Esophagus squamous epithelium (tissue), 5 donors: ENCODE measurements around the gene DBF4. TPM values are rescaled to one million over a fixed set of nuclear protein-coding genes. Genes with fewer than 3 reads are reported as not detected.

Experiments
- DNase-seq: peaks from one replicate; lab custom pipeline; 2025; lab: John Stamatoyannopoulos, UW
- H3K27ac ChIP-seq, 4 donors: fragments of 200-600 bp; sonication (generic); one replicate each; pipeline ENCODE4 v1.5.1; 2016 to 2019; ENCODE audit warnings: mild to moderate bottlenecking in 1 of 4
- H3K27me3 ChIP-seq, 4 donors: fragments of 200-600 bp; sonication (generic); 1 replicate in 3 of 4; 2 replicates in 1 of 4; pipeline versions ENCODE4 v1.5.1 to v1.6.0; 2017 to 2021; ENCODE audit warnings: antibody characterized with exemption in 1 of 4
- H3K36me3 ChIP-seq, 3 donors: fragments of 200-600 bp; sonication (generic); one replicate each; pipeline ENCODE4 v1.5.1; 2016 to 2019
- H3K4me1 ChIP-seq, 3 donors: fragments of 200-600 bp; sonication (generic); one replicate each; pipeline ENCODE4 v1.5.1; 2017 to 2019
- H3K4me3 ChIP-seq, 4 donors: fragments of 200-600 bp; sonication (generic); 1 replicate in 3 of 4; 2 replicates in 1 of 4; pipeline ENCODE4 v1.5.1; 2016 to 2019; ENCODE audit warnings: mild to moderate bottlenecking in 2 of 4, moderate library complexity in 1 of 4
- H3K9me3 ChIP-seq, 3 donors: fragments of 200-600 bp; sonication (generic); one replicate each; pipeline ENCODE4 v1.5.1; 2016 to 2019
- POLR2A ChIP-seq, 4 donors: fragments of 450-650 bp; IDR thresholded peaks; one replicate each; pipeline ENCODE4 v1.6.1; 2017; ENCODE audit warnings: antibody characterized with exemption in 4 of 4, mild to moderate bottlenecking in 4 of 4, moderate library complexity in 3 of 4
- WGBS, 2 donors: methylation state at CpG; one replicate each; pipeline ENCODE4 v1.1.5; 2018; 5-methylcytosine and 5-hydroxymethylcytosine counted together
- intact Hi-C: fragments of 100-400 bp; cut with DNase I; formaldehyde crosslinking; loops from one replicate; pipeline ENCODE4 v1.15.0; 2022
- total RNA-seq, 4 donors: library from RNA; depleted of rRNA; stranded (reverse); fragments of >200 nt; gene quantifications; one replicate each; pipeline ENCODE4 v1.1.0, GENCODE V29; 2016
- TF ChIP-seq, protein P1 (sequence below), 6 experiments: fragments of 450-650 bp in 4 of 6; fragments of 200-600 bp in 2 of 6; sonication (generic) in 2 of 6; IDR thresholded peaks; one replicate each; pipeline ENCODE4 v1.5.1; 2016 to 2019; ENCODE audit warnings: antibody characterized with exemption in 6 of 6, mild to moderate bottlenecking in 4 of 6, moderate library complexity in 4 of 6
- donor health status: DM: yes; HTN: yes; CAD: no.

DBF4 gene
- total RNA-seq, 4 donors from 2014 or later = 11.0 to 27.3 (median 18.0) TPM

DNA sequence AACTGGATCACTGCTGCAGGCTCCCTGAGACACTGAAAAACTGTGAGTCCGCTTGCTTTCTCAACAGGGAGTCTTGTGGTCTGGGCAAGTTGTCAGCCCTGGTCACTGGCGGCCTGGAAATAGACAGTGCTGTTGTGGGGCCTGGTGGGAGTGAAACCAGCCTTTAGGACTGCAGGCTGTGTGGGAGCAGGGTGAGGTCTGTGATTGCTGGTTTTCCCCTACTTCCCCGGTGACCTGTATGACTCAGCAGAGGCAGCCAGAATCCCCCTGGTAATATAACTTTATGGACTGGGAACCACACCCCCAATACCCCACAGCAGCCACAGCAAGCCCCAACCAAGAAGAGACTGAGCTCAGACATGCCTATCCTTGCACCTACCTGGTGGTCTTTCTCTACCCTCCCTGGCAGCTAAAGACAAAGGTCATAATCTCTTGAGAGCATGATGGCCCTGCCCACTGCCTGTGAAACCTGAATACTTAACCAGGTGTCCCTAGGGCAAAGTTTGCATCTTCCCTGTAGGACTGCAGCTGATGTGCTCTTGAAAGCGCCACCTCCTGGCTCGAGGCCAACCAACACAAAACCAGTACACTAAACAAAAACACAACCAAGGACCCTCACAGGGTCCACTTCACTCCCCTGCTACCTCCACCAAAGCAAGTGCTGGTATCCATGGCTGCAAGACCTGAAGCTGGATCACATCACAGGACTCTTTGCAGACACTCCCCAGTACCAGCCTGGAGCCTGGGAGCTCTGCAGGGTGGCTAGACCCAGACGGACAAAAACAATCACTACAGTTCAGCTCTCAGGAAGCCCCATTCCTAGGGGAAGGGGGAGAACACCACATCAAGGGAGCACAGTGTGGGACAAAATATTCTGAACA lies 50.5 kb downstream of the DBF4 start:
- 44 to 56% methylated on average over 2 to 4 of the region's 6 CpGs for WGBS, 2 donors
- TF ChIP-seq, protein P1, sequence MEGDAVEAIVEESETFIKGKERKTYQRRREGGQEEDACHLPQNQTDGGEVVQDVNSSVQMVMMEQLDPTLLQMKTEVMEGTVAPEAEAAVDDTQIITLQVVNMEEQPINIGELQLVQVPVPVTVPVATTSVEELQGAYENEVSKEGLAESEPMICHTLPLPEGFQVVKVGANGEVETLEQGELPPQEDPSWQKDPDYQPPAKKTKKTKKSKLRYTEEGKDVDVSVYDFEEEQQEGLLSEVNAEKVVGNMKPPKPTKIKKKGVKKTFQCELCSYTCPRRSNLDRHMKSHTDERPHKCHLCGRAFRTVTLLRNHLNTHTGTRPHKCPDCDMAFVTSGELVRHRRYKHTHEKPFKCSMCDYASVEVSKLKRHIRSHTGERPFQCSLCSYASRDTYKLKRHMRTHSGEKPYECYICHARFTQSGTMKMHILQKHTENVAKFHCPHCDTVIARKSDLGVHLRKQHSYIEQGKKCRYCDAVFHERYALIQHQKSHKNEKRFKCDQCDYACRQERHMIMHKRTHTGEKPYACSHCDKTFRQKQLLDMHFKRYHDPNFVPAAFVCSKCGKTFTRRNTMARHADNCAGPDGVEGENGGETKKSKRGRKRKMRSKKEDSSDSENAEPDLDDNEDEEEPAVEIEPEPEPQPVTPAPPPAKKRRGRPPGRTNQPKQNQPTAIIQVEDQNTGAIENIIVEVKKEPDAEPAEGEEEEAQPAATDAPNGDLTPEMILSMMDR (IDR thresholded peaks at IDR 0.05) = no peak
- no peak for TF ChIP-seq POLR2A (IDR thresholded peaks at IDR 0.05)
- Histone ChIP-seq H3K27ac (no peak overlapping the region), H3K4me1 (no peaks in the 10 kb centered on the region), H3K9me3 (no peaks in the 10 kb centered on the region), H3K4me3 (no peak overlapping the region), H3K27me3 (no peaks in the 10 kb centered on the region), H3K36me3 (no peaks in the 10 kb centered on the region)
- intact Hi-C loops = no loop called here
- no peak for DNase-seq

DNA sequence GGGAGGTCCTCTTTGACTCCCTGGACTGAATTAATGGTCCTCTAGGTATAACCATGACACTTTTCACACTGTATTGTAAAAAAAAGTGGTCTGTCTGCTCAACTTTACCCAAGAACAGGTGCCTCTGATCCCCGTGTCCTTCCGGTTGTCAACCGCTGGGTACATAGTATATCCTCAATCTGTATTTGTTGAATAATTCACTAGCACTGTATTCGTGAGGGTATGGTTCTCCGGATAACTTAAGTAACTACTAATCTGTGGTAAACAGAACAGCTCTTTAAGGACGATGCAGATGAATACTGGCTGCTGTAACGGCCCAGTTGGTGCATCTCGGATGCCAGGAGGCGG lies 57.3 kb downstream of the DBF4 start:
- TF ChIP-seq POLR2A (IDR thresholded peaks at IDR 0.05) = no peak
- TF ChIP-seq, protein P1 (IDR thresholded peaks at IDR 0.05) = no peak
- WGBS, 2 donors = 7 to 18% methylated on average over 8 to 9 of the region's 9 CpGs
- intact Hi-C loops = no loop called here
- no peak for DNase-seq
- Histone ChIP-seq H3K4me3 (peak overlapping the region; percentile 48 to 75 (median 60)), H3K27me3 (peaks cover 0 to 11% (median 0%) of the 10 kb centered on the region in 4 donors), H3K4me1 (peaks cover 0 to 19% (median 8%) of the 10 kb centered on the region in 3 donors), H3K9me3 (no peaks in the 10 kb centered on the region), H3K27ac (peak overlapping the region in 3 of 4 donors; percentile 25 to 63 (median 54)), H3K36me3 (no peaks in the 10 kb centered on the region)

DNA sequence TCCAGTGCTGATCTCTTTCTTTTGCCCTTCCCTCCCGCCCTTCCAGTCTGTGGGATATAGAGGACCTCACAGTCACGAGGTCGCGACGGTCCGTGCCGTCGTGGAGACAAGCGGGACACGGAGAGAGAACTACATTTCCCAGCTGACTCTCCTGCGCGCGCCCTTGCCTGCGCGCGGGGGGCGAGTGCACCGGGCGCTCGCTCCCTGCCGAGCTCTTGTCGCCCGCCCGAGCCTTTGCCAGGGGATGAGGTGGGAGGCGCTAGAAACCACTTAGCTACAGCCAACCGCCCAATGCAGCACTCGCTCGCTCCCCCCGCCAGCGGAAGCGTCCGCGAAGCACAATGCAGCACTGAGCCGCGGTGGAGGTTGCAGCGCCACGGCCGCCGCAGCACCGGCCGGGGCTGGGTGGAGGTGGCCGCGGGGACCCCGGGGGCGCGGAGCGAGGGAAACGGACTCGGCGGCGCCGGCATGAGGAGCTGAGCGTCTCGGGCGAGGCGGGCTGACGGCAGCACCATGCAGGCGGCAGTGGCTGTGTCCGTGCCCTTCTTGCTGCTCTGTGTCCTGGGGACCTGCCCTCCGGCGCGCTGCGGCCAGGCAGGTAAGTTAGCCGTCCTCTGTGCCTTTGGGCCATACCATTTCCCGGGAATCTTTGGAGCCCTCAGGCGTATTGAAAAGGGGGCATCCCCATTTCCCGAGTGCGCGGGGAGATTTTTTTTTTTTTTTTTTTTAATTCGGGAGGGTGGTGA lies 57.8 kb downstream of the DBF4 start, which contains the start of gene ADAM22:
Gene ADAM22, plus strand, starts transcription at position 299 of the 746 bp plus-strand sequence. Its CDS starts 215 bp downstream, at position 514.
- Histone ChIP-seq H3K36me3 (no peaks in the 10 kb centered on the region), H3K9me3 (no peaks in the 10 kb centered on the region), H3K27me3 (peaks cover 0 to 11% (median 0%) of the 10 kb centered on the region in 4 donors), H3K4me1 (peaks cover 0 to 19% (median 8%) of the 10 kb centered on the region in 3 donors), H3K4me3 (peak within 1 kb of the TSS; percentile 48 to 75 (median 60)), H3K27ac (peak within 1 kb of the TSS in 3 of 4 donors; percentile 25 to 63 (median 54))
- intact Hi-C loops = no loop called here
- TF ChIP-seq, protein P1 (IDR thresholded peaks at IDR 0.05) = no peak
- peak in 1 of 4 donors; percentile 40 for TF ChIP-seq POLR2A (IDR thresholded peaks at IDR 0.05)
- peak; percentile 32 for DNase-seq
- WGBS, 2 donors = 0% methylated on average over 3 to 9 of the region's 70 CpGs

DNA sequence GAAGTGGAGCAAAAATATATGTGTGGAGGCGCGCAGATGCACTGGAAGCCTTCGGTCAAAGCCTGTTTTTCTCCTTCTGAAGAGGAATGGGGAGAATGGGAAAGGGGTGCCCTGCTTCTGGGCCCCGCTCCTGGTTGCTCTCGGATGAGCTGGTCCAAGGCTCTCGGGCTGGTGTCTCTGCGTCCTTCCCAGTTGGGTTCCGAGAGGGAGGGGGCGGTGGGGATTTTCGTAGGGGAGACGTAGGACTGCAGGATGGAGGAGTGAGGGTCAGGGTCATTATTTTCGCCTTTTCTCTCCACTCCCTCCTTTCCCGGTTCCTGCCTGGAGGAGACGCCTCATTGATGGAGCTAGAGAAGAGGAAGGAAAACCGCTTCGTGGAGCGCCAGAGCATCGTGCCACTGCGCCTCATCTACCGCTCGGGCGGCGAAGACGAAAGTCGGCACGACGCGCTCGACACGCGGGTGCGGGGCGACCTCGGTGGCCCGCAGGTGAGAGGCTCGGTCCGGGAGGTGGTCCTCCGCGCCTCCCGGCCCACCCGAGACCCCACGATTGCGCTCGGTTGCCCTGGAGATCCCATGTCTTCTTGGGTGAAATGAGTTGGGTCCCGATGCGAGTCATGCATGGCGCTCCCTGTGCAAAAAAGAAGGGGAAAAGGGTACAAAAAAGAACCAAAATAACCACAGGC lies 58.5 kb downstream of the DBF4 start:
- Histone ChIP-seq H3K4me3 (peak overlapping the region; percentile 48 to 75 (median 60)), H3K9me3 (no peaks in the 10 kb centered on the region), H3K36me3 (no peaks in the 10 kb centered on the region), H3K4me1 (peaks cover 0 to 19% (median 8%) of the 10 kb centered on the region in 3 donors), H3K27me3 (peaks cover 0 to 11% (median 0%) of the 10 kb centered on the region in 4 donors), H3K27ac (peak overlapping the region in 1 of 4 donors; percentile 2)
- DNase-seq = no peak
- 1 to 3% methylated on average over 24 to 36 of the region's 47 CpGs for WGBS, 2 donors
- intact Hi-C loops = no loop called here
- no peak for TF ChIP-seq POLR2A (IDR thresholded peaks at IDR 0.05)
- TF ChIP-seq, protein P1 (IDR thresholded peaks at IDR 0.05) = no peak
